Hindlimb muscle (tissue), 1 donor: ENCODE data around the gene SCAMP4. TPM values are rescaled to one million over a fixed set of nuclear protein-coding genes. Genes with fewer than 3 reads are reported as not detected.
A peak's percentile ranks its signal among the peaks of the same experiment; 100 is the strongest.
"Not testable (repeated sequence)": the region's sequence is repeated elsewhere in the genome, so short reads cannot be mapped to it uniquely, and the experiment has no call there.

Source experiments
- DNase-seq: peaks from one replicate; pipeline ENCODE4 v3.0.0-alpha.2; 2013
- polyA plus RNA-seq: library from polyadenylated mRNA; unstranded; fragments of 120-200 nt; gene quantifications from one replicate; pipeline ENCODE4 v1.2.1, GENCODE V29; 2013; ENCODE audit not compliant: insufficient read length

The SCAMP4 gene
- polyA plus RNA-seq, 1 donor = 32.5 TPM

DNA sequence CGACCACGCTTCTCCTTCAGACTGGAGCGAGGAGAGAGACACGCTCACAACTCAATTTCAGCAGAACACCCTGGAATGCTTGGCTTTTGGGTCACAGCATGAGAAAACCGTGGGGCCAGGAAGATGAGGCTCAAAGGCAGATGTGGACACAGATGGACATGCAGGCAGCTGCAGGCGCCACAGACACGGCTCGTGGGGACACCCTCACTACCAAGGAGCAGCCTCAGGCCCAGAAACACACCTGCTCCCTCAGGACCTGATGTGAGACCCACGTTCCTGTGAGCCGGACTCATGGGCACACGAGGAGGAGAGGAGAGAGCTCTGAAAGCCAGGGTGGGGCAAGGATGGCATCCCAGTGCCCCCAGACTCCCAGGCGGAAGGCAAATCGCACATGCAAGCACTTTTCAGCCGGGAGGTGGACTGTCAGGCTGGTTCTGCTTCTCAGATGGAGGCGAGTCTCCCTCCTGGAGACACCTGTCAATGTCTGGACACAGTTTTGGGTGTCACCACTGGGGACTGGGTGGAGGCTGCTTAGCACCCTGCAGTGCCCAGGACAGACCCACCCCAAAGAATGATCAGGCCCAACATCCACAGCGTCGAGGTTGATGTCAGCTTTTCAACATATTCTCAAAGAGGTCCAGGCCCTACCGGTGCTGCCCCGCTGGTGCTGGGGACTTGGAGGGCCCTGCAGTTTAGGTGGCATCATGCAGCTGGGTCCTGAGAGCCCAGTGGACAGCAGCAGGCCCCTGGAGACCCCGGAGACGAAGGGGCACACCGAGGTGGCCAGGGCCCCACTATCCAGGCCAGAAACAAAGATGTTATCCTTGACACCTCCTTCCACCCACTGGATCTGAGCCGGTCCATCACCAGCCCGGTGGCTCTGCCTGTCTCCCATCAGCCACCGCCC, 22.2 kb upstream of the SCAMP4 start:
- DNase-seq = no peak

DNA sequence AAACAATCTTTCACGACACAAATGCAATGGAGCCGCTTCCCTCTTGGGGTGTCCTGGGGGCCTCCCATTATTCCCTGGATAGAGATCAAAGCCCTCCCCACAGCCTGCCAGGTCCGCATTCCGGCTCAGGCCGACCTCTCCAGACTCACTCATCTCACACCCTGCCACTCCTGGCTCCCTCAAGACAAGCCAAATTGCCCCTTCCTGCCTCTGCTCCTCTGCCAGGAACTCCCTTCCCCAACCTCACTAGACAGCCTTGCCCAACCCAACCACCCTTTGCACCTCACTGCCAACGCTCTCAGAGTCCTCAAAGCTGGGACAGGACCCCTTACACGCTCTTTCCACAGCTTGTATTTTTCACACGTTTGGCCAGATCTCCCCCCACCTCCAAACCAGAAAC, 21.4 kb upstream of the SCAMP4 start:
- no peak for DNase-seq

DNA sequence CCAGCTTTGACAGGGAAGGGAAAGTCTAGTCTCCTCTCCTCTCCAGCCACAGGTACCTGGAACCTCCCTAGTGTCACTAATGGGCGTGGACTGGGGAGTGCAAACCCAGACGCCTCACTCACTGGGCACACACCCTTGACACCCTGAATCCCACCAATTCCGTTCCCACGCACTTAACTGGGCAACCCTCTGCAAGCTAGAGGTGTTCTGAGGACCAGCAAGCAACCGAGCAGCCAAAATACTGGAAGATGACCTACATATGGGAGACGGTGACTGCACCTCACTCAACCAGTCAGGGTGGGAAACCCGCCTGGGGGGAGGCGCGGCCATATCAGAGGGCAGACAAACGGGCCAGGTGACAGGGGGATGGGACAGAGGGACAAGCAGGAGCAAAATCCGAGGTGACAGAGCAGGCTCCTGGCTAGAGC, 20.9 kb upstream of the SCAMP4 start:
- DNase-seq = no peak

DNA sequence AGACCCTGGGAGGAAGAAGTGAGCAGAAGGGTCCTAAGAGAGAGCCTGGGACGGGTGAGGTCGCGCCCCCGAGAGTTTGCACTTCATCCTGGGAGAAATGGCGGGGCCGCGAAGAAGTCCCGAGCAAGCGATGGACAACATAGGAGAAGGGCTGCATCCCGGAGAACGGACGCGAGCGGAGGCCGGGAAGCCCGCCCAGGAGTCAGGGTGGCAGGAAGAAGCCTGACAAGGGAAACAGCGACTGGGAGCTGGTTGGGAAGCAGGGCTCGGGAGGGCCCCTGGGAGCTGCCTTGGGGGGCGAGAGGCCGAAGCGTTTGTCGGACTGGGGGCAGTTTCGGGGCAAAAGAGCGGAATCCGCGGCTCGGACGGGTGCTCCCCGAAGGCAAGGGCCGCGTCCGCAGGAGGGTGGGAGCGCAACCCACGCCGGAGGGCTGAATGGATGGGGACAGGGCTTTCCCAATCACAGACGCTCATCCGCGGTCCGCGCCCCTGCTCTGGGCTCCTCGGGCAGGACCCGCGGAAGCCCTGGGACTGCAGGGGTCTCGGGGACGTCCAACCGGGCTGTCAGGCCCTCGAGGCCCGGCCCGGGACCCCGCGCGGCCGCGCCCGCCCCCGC, 20.4 kb upstream of the SCAMP4 start:
- DNase-seq = no peak

DNA sequence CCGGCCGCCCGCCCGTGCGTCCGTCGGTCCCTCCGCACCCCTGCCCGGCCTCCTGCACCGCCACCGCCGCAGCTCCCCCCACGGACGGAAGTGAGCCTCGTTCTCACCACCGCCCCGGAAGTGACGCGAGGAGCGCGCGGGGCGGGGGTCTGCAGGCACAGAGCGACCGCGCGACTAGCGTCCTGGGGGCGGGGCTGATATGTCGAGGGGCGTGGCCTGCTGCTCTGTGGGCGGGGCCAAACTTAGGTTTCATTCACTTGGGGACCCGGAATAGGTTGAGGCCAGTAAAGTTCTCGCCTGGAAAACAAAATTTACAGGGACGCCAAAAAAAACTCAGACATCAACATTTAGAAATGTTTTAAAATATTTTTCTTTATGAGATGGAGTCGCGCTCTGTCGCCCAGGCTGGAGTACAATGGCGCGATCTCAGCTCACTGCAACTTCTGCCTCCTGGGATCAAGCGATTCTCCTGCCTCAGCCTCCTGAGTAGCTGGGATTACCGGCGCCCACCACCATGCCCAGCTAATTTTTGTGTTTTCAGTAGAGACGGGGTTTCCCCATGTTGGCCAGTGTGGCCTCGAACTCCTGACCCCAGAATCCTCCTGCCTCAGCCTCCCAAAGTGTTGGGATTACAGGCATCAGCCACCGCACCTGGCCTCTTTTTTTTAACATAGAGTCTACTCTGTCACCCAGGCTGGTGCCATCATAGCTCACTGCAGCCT, 19.6 kb upstream of the SCAMP4 start, which contains the start of gene ABHD17A:
Gene ABHD17A, minus strand, starts transcription at position 99 of the 722 bp plus-strand sequence. CDS start 3,930 bp downstream, outside the sequence.
- DNase-seq = peak; percentile 96

DNA sequence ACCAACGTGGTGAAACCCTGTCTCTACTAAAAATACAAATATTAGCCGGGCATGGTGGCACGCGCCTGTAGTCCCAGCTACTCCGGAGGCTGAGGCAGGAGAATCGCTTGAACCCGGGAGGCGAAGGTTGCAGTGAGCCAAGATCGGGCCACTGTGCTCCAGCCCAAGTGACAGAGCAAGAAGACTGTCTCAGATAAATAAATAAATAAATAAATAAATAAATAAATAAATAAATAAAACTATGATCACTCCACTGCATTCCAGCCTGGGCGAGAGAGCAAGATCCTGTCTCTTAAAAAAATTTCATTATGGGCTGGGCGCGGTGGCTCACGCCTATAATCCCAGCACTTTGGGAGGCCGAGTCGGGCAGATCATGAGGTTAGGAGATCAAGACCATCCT, 18.8 kb upstream of the SCAMP4 start:
- DNase-seq = not testable (repeated sequence)

DNA sequence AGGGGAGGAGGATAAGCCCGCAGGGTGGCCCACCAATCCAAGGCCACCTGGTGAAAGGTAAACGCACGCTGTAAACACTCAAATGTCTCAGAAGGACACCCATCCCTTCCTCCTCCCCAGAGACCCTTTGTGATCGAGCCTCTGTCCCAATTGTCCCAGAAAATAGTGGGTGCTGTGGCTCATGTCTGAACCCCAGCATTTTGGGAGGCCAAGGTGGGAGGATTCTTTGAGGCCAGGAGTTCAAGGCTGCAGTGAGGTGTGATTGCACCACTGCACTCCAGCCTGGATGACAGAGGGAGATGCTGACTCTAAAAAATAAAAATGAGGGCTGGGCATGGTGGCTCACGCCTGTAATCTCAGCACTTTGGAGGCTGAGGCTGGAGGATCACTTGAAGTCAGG, 16.8 kb upstream of the SCAMP4 start:
- DNase-seq = no peak

DNA sequence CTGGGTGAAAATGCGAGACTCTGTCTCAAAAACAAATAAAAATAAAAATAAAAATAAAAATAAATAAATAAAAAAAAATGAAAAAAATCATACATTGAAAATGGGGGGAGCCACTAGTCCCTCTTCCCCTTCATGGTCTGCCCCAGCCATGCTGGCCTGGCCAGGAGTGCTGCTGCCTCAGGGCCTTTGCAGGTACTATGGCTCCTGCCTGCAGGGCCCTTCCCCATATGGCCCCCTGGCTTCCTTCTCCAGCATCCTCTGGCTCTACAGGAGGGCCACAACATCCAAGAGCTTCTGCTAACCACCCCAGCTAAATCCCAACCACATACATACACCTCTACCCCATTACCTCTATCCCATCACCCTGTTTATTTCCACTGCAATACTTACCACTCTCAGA, 15.3 kb upstream of the SCAMP4 start:
- no peak for DNase-seq

DNA sequence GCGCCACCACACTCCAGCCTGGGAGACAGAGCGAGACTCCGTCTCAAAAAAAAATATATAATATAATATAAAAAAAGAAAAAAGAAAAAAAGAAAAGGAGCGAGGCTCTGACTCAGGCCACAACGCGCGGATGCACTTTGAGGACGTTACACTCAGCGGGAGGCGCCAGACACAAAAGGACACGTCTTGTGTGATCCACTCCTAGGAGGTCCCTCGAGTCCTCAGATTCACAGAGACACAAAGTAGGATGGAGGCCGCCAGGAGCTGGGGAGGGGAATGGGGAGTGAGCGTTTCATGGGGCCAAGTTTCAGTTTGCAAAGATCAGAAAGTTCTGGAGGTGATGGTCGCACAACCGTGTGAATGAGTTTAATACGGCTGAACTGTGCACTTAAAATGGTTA, 11.4 kb upstream of the SCAMP4 start:
- no peak for DNase-seq

DNA sequence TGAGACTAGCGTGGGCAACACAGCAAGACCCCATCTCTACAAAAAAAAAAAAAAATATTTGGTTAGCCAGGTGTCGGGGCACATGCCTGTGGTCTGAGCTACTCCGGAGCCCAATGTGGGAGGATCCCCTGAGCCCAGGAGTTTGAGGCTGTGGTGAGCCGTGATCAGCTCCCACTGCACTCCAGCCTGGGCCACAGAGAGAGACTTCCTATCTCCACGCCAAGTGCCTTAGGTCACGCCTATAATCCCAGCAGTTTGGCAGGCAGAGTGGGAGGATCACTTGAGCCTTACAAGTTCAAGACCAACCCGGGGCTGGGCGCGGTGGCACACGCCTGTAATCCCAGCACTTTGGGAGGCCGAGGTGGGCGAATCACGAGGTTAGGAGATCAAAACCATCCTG, 8.7 kb upstream of the SCAMP4 start:
- DNase-seq = no peak

DNA sequence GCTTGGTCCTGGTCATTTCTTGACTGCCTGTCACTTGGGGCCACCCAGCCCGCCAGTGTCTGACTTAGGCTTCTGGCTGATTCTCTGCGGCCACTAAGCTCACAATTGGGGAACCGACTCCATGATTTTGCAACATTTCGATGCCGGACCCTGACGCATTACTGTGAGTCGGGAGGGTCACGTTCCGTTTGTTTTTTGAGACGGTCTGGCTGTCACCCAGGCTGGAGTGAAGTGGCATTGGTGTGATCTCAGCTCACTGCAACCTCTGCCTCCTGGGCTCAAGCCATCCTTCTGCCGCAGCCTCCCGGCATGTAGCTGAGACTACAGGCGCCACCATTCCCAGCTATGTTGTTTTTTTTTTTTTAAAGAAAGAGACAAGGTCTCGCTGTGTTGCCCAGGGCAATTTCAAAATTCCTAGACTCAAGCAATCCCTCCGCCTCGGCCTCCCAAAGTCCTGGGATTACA, 3.2 kb upstream of the SCAMP4 start:
- DNase-seq = no peak

DNA sequence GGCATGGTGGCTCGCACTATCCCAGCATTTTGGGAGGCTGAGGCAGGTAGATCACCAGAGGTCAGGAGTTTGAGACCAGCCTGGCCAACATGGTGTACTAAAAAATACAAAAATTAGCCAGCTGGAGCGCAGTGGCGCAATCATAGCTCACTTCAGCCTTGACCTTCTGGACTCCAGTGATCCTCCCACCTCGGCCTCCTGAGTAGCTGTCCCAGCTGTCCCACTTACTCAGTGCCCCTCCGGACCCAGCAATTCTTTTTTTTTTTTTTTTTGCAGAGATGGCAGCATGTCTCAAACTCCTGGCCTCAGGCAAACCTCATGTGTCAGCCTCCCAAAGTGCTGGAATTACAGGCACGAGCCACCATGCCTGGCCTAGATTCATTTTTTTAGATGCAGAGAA, 2.3 kb upstream of the SCAMP4 start:
- DNase-seq = no peak

DNA sequence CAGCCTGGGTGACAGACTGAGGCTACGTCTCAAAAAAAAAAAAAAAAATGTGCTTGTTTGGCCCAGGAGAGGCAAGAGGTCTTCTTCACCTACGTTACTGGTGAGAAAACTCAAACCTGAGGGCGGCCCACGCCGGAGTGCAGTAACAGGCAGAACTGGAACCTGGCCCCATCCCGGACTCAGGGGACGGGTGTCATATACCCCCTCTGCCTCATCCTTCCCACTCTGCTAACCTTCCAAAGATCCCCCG, 414 bp upstream of the SCAMP4 start:
- DNase-seq = no peak

DNA sequence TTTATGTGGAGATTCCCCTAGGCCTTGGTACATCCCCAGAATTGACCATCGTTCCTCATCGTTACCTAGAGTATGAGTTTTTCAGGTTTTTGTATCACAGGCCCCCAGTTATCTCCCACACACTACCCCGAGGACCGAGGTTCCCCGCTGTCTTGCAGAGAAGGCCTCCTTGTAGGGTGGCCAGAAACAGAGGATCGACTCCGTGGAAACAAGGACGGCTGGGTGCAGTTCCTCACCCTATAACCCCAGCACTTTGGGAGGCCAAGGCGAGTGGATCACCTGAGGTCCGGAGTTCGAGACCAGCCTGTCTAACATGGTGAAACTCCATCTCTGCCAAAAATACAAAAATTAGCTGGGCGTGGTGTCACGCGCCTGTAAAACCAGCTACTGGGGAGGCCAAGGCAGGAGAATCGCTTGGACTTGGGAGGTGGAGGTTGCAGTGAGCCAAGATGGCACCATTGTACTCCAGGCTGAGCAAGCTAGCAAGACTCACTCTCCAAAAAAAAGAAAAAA, 720 bp downstream of the SCAMP4 start:
- DNase-seq = no peak

DNA sequence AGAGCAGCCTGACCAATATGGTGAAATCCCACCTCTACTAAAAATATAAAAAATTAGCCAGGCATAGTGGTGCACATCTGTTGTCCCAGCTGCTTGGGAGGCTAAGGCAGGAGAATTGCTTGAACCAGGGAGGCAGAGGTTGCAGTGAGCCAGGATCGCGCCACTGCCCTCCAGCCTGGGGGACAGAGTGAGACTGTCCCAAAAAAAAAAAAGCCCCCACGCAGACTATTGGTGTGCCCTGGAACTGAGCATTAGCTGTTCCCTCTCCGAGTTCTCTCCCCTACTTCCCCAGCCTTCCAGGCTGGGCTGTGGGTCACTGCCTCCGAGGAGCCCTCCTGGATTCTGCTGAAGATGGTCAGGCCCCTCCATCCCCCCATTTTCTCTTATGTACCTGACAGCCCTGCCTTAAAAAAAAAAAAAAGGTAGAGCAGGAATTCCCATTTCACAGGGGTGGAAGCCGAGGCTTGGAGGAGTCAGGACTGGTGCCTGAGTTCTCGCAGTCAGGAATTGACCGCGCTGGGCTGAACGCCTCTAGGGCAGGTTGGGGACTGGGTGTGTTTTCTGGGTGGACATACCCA, 1.9 kb downstream of the SCAMP4 start:
- no peak for DNase-seq

DNA sequence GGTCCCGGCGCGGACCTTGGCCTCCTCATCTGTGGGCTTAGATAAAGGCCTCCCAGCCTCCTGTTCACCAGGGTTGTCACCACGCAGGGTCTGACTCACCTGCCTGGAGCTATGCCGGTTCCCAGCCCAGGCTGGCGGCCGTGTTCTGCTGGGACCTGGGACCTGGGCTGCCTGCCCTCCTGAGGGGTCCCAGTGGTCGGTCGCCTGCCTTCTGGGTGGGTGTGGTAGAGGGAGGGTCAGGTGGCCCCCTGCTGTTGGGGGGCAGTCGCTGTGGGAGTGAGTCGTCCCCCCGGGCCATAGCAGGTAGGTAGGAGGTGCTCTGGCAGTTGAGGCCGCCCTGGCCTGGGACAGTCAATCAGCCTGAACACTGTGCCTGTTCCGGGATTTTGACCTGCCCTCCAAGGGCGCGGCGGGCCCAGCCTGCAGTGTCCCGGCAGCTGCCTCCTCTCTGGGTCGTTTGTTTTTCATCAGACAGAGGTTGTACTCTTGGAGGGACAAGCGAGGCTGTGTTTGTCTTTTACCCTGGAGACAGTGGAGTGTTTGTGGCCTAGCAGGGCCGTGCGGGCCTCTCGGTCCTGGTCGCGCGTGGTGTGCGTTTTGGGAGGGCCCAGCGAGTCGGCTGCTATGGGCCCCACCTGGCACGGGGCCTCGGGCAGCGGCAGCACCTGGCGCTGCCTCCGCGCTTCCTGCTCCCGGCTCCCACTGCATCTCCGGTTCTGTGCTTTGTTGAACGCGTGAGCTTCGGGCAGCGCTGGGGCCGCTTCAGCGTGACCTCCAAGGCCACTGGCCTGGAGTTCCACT, 2.6 kb downstream of the SCAMP4 start:
- DNase-seq = no peak

DNA sequence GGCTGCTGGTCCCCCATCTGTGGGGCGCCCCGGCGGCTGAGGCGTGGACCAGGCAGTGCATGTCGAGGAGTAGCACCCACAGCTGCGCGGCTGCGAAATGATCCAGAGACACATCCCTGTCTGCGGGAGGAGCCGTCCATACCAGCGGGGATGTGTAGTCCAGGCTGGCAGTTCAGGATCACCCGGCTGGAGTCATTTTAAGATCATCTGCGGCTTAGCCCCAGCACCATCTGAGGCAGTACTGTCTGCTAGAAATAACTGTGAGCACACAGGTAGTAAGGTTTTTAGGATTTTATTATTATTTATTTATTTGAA, 3.1 kb downstream of the SCAMP4 start:
- DNase-seq = no peak

DNA sequence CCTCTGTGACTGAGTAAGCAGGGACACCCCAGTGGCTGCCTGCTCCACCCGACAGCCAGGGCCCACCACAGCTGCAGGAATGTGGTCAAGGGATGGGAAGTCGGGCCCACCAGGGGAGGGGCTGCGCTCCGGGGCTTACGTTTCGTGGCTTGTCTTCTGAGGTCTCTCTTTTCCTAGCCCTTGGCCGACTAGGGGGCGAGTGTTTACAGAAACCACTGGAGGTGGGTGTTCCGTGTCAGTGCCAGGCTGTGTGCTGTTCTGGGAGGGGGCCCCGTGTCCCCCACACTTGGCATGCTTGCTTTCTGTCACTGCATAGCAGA, 4.5 kb downstream of the SCAMP4 start:
- DNase-seq = no peak

DNA sequence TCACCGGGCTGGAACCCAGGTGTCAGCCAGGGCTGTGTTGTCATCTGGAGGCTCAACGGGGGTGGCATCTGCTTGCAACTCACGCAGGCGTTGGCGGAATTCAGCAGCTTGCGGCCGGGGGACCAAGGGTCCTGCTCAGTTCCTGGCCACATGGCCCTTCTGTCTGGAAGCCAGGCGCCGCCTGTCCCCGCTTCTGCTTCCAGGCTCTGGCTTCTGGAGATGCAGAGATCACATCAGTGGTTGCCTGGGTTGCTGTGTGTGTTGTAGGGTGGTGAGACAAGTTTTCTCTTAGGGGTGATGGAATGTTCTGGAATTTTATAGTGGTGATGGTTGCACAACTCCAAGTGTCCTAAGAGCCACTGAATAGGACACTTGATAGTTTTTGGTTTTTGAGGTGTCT, 5.0 kb downstream of the SCAMP4 start:
- no peak for DNase-seq

DNA sequence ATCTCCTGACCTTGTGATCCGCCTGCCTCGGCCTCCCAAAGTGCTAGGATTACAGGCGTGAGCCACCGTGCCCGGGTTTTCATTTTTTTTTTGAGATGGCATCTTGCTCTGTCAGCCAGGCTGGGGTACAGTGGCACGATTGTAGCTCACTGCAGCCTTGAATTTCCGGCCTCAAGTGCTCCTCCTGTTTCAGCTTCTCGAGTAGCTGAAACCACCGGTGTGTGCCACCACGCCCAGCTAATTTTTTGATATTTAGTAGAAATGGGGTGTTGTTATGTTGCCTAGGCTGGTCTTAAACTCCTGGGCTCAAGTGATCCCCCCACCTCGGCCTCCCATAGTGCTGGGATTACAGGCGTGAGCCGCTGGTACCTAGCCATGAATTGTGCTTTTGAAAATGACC, 5.9 kb downstream of the SCAMP4 start:
- no peak for DNase-seq

DNA sequence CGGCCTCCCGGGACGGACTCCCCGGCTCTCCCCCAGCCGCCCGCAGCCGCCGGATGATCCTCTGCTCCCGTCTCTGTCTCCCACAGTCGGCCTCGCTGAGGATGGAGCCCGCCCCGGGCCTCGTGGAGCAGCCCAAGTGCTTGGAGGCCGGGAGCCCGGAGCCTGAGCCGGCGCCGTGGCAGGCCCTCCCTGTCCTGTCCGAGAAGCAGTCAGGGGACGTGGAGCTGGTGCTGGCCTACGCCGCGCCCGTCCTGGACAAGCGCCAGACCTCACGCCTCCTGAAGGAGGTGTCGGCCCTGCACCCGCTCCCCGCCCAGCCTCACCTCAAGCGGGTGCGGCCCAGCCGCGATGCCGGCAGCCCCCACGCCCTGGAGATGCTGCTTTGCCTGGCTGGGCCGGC, 6.8 kb downstream of the SCAMP4 start:
- no peak for DNase-seq

DNA sequence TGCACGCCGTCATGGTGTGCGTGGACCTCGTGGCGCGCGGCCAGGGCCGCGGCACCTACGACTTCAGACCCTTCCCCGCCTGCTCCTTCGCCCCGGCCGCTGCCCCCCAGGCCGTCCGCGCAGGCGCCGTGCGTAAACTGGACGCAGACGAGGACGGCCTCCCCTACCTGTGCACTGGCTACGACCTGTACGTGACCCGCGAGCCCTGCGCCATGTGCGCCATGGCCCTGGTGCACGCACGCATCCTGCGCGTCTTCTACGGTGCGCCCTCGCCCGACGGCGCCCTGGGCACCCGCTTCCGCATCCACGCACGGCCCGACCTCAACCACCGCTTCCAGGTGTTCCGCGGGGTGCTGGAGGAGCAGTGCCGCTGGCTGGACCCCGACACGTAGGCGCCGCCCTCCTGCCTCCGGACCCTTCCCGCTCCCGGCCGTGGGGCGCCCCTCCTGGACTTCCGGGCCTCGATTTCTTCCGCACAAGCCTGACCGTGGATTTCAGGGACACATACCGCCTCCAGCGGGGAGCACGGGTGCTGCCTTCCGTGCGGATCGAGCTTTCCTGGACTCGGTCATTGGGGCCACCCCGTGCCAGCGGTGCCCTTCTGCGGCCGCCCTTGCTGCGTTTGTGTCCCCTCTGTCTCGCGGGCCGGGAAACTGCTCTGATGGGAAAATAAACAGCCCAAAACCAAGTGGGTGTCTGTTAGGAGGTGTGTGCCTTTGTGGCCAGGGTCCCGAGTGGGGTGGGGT, 7.7 kb downstream of the SCAMP4 start:
- DNase-seq = no peak
